HG02642 (cell line): ENCODE results near the gene CTRL.

ENCODE experiments used
- ATAC-seq: cut with Tn5 transposase; IDR thresholded peaks from one replicate; pipeline ENCODE4 v1.9.1; 2021; ENCODE audit warnings: mild to moderate bottlenecking; ENCODE audit not compliant: unreplicated experiment, poor library complexity

Gene CTRL

DNA sequence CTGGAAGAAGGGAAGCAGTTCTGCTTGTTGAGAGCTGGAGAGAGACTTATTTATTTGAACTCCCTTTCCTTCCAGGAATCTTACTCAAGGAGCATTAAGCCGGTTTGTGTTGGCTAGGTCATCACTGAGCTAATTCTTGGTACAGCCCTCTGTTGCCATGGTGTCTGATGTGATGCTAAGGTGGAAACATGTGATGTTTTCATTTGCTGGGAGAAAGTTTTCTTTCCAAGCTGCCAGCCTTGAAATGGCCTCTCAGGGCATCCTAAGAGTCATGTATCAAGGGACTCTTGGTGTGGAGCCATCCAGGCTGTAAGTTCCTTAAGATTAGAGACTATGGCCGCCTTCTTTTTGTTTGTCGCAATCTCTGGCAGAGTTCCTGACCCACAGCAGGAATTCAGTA lies 34.4 kb downstream of the CTRL start:
- ATAC-seq, result no peak

GRCh38 chr16:67893743-67894399 lies 37.8 kb downstream of the CTRL start:
- ATAC-seq, result peak; percentile 3

DNA sequence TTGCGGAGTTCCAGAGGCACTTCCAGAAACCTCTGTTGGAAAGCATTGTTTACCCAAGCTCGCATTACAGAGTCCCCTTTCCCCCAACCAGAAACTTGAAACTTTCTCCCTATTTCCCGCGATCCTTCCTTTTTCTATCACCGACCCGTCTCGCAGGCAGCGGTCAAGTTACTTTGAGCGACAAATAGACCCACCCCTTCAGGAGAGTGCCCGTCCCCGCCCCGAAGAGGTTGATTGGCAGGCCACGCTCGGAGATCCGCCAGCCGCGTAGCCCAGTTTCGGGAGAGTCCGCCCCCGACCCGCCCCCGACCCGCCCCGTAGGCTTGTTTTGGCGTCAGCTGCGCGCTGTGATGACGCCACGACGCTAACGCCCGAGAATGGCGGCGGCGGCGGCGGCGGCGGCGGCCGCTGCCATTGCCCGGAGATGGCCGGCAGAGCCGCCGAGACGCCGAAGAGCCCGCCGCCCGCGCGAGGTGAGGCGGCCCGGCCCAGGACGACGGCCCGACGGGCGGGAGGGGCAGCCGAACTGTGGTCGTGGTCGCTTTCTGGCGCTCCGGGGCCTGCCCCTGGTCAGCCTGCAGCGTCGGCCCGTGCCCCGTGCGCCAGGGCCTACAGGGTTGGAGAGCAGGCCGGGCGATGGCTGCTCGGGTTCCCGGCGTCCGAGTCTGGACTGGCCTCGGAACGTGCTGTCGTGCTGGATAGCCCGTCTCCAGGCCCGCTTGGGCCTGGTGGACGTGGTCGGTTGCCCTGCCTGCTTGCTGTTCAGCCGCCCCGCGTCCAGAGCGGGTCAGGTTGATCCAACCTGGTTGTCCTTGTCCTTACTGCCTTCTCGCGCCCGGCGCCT lies 38.5 kb downstream of the CTRL start, which contains the start of gene PSKH1:
Gene PSKH1, plus strand, starts transcription at position 356 of the 844 bp plus-strand sequence. CDS start 15,496 bp downstream, outside the sequence.
- ATAC-seq, result peak; percentile 90

GRCh38 chr16:67892375-67892774 lies 39.3 kb downstream of the CTRL start:
- no peak for ATAC-seq

DNA sequence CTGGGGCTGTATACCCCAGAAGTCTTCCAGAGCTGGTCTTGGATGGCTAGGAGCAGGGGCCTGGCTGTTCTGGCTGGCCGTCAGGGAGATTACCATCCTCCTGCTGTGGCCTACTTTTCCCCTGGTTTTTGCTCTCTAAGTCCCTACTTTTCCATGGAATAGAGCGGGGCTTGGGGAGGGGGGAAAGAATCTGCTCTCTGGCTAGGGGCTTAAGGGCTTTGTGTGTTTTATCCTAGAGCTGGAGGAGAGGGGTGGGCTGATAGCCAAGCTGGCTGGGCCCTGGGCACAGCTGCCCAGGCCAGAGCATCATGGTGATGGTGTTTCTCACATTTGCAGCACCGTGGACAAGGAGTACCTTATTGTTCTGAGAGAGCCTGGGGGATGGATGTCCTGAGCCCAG lies 43.3 kb downstream of the CTRL start:
- no peak for ATAC-seq

DNA sequence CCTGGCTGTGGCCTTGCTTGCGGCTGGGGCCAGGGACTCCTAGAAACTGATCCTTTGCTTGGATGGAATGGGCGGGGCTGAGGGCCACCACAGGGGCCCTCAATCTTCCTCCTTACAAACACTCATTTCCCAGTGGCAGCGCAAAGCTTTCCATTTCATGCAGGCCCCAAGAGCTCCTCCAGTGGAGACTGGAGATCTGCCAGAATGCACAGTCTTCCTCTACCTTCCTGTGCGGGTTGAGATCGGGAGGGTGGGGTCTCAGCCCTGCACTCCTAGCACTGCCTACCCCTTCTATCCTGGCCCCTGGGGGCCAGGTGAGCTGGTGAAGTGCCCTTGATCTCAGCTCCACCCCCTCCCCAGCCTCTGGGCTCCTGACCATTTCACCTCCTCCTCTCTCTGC lies 45.3 kb downstream of the CTRL start:
- ATAC-seq, result no peak

GRCh38 chr16:67885976-67886375 lies 45.7 kb downstream of the CTRL start:
- ATAC-seq, result no peak

GRCh38 chr16:67885545-67885944 lies 46.1 kb downstream of the CTRL start:
- no peak for ATAC-seq

DNA sequence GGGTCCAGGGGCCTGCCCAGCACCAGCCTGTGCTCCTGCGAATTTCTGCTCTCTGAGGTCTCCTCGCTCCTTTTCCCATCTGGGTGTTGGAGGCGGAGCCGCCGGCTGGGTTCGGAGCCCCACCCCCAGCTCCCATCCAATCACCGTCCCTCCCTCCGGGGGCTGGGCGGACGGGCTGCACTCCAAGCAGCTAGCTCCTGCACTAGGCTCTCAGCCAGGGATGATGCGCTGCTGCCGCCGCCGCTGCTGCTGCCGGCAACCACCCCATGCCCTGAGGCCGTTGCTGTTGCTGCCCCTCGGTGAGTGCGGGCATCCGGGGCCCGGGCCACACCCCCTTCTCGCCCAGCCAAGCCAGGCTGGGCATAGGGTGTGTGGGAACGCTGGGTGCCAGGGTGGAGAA lies 47.0 kb downstream of the CTRL start, which contains the start of gene NRN1L:
Gene NRN1L, plus strand, starts transcription at position 202 of the 400 bp plus-strand sequence. Its CDS starts 19 bp downstream, at position 221.
- ATAC-seq, result no peak

DNA sequence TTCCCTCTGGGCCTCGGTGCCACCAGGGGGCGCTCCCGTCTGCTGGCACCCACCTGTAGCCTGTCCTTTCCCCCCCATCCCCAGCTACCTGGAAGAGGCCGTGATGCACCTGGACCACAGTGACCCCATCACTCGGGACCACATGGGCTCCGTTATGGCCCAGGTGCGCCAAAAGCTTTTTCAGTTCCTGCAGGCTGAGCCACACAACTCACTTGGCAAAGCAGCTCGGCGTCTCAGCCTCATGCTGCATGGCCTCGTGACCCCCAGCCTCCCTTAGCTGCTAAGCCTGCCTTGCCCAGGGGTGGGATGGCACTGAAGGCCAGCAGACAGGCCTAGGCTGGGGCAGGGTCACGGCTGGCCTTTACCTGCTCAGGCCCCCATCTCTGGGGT lies 47.8 kb downstream of the CTRL start:
- ATAC-seq, result no peak

- no peak for ATAC-seq
Measured at GRCh38 chr16:67883146-67883871, 48.4 kb downstream of the CTRL start.

- no peak for ATAC-seq
Measured at GRCh38 chr16:67882374-67883145, 49.1 kb downstream of the CTRL start.

DNA sequence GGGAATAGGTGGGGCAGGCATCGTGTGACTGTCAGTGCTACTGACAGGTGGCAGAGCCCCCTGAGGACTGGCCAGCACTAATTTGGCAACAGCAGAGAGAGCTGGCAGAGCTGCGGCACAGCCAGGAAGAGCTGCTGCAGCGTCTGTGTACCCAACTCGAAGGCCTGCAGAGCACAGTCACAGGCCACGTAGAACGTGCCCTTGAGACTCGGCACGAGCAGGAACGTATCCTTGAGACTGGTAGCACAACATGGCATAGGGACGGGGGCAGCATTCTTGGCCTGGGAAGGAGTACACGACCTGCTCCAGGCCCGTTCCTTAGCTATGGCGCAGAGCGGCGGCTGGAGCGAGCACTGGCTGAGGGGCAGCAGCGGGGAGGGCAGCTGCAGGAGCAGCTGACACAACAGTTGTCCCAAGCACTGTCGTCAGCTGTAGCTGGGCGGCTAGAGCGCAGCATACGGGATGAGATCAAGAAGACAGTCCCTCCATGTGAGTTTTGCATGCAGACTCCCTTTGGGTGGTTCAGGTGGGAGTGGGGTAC lies 50.0 kb downstream of the CTRL start:
- no peak for ATAC-seq

DNA sequence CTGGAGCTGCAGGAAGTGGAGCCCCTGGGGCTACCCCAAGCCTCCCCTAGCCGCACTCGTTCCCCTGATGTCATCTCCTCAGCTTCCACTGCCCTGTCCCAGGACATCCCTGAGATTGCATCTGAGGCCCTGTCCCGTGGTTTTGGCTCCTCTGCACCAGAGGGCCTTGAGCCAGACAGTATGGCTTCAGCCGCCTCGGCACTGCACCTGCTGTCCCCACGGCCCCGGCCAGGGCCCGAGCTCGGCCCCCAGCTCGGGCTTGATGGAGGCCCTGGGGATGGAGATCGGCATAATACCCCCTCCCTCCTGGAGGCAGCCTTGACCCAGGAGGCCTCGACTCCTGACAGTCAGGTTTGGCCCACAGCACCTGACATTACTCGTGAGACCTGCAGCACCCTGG lies 51.1 kb downstream of the CTRL start:
- ATAC-seq, result no peak

GRCh38 chr16:67879936-67880335 lies 51.7 kb downstream of the CTRL start:
- no peak for ATAC-seq
